Measurements from ENCODE around the gene GFPT2. TPM values are rescaled to one million over a fixed set of nuclear protein-coding genes. Genes with fewer than 3 reads are reported as not detected.

The GFPT2 gene
- total RNA-seq, 1 experiment from 2014 or later = 0.82 TPM

DNA sequence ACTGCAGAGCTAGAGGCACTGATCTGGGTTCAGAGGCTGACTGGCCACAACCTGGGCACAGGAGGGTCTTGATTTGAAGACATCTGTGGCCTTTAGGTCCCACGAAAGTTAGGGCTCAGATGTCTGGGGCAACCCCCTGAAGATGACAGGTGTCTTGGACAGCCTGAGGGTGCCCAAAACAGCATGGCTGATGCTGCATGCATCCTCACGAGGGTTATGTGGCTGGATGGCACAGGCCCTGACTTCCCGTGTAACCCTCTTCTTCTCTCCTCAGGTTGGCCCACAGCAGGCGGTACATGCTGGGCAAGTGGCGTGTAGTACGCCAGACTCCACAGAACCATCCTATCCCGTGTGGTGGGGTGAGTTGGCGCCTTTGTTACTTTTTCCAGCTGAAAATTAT lies 29.8 kb upstream of the GFPT2 start:
- no peaks in the 10 kb centered on the region for H3K9me3 ChIP-seq (ENCODE audit: low read depth, low read length, poor library complexity, severe bottlenecking)
- DNase-seq (ENCODE audit: low spot score) = no peak
- BruUV-seq (replicated peaks) = no TSS peak
- ChIA-PET POLR2A (ENCODE audit: low non-redundant PET) (no interaction called here), CTCF (no interaction called here)
- H3K36me3 ChIP-seq (ENCODE audit: insufficient read depth, low read length, poor library complexity, severe bottlenecking) = no peaks in the 10 kb centered on the region
- intact Hi-C loops (cut with micrococcal nuclease; ENCODE audit: unreplicated experiment) = no loop called here
- no peak overlapping the region for H3K4me3 ChIP-seq (ENCODE audit: low read depth, low read length, poor library complexity, severe bottlenecking)
- no peaks in the 10 kb centered on the region for H3K4me1 ChIP-seq (ENCODE audit: insufficient read depth, low read length, poor library complexity, severe bottlenecking)
- H3K27me3 ChIP-seq (replicated peaks; ENCODE audit: insufficient read depth, low read depth, low read length, poor library complexity) = no peaks in the 10 kb centered on the region
- H3K27ac ChIP-seq (ENCODE audit: low read depth, low read length, poor library complexity, severe bottlenecking) = no peak overlapping the region
- TF ChIP-seq, protein P1, sequence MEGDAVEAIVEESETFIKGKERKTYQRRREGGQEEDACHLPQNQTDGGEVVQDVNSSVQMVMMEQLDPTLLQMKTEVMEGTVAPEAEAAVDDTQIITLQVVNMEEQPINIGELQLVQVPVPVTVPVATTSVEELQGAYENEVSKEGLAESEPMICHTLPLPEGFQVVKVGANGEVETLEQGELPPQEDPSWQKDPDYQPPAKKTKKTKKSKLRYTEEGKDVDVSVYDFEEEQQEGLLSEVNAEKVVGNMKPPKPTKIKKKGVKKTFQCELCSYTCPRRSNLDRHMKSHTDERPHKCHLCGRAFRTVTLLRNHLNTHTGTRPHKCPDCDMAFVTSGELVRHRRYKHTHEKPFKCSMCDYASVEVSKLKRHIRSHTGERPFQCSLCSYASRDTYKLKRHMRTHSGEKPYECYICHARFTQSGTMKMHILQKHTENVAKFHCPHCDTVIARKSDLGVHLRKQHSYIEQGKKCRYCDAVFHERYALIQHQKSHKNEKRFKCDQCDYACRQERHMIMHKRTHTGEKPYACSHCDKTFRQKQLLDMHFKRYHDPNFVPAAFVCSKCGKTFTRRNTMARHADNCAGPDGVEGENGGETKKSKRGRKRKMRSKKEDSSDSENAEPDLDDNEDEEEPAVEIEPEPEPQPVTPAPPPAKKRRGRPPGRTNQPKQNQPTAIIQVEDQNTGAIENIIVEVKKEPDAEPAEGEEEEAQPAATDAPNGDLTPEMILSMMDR (conservative IDR thresholded peaks at IDR 0.05; ENCODE audit: low read depth, low read length) = no peak
- no peak for TF ChIP-seq EZH2 (IDR thresholded peaks at IDR 0.05; ENCODE audit: borderline replicate concordance, low read depth, low read length, poor library complexity, severe bottlenecking)

DNA sequence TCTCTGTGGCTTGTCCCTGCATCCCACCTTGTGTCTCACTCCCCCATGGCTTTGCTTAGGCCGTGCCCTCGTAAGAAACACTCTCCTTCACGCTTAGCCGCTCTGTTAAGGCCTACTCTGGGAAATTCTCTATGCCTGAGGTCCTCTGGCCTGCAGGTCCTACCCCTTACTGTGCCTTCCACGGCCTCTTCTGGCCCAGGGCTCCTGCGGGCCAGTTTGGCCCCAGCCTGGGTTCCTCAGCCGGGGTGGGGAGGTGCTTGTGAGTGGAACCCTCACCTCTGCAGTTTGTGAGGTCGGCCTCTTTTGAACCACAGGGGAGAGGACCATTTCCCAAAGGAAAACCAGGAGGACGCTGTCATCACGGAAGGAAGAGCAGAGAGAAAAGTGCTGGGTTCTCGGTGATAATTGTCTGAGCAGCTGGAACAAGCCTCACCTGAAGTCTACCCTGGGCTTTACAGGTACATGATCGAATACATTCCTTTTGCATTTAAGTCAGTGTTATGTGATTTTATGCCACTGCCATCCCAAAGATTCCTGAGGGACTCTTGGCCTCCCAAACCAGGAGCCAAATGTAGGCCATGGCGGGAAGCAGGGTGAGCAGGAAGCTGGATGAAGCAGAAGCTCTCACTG lies 28.8 kb upstream of the GFPT2 start:
- BruUV-seq (replicated peaks) = no TSS peak
- CTCF ChIA-PET = no interaction called here
- DNase-seq (ENCODE audit: low spot score) = no peak
- no peak overlapping the region for H3K27ac ChIP-seq (ENCODE audit: low read depth, low read length, poor library complexity, severe bottlenecking)
- TF ChIP-seq, protein P1 (conservative IDR thresholded peaks at IDR 0.05; ENCODE audit: low read depth, low read length) = no peak
- no peak for TF ChIP-seq EZH2 (IDR thresholded peaks at IDR 0.05; ENCODE audit: borderline replicate concordance, low read depth, low read length, poor library complexity, severe bottlenecking)
- no peaks in the 10 kb centered on the region for H3K27me3 ChIP-seq (replicated peaks; ENCODE audit: insufficient read depth, low read depth, low read length, poor library complexity)
- no peaks in the 10 kb centered on the region for H3K4me1 ChIP-seq (ENCODE audit: insufficient read depth, low read length, poor library complexity, severe bottlenecking)
- intact Hi-C loops (cut with micrococcal nuclease; ENCODE audit: unreplicated experiment) = no loop called here
- no peaks in the 10 kb centered on the region for H3K9me3 ChIP-seq (ENCODE audit: low read depth, low read length, poor library complexity, severe bottlenecking)
- H3K4me3 ChIP-seq (ENCODE audit: low read depth, low read length, poor library complexity, severe bottlenecking) = no peak overlapping the region
- POLR2A ChIA-PET (ENCODE audit: low non-redundant PET) = no interaction called here
- no peaks in the 10 kb centered on the region for H3K36me3 ChIP-seq (ENCODE audit: insufficient read depth, low read length, poor library complexity, severe bottlenecking)

DNA sequence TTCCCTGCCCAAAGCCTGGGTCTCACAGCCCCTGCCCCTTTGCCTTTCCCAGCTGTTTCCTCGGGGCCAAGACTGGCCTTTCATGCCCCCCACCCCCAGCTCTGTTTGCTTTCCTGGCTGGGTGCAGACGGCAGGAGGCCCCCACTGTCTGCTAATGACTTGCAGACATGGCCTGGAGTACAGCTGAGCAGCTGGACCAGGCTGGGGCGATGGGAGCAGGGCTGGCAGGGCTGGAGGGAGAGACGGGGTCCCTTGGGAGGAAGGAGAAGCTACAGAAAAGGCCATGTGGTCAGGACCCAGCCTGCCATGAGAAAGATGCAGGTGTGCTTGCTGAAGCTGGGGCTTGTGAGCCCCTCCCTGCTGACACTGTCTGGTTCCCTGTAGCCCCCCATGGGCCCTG lies 28.3 kb upstream of the GFPT2 start:
- no peaks in the 10 kb centered on the region for H3K9me3 ChIP-seq (ENCODE audit: low read depth, low read length, poor library complexity, severe bottlenecking)
- H3K27me3 ChIP-seq (replicated peaks; ENCODE audit: insufficient read depth, low read depth, low read length, poor library complexity) = no peaks in the 10 kb centered on the region
- no TSS peak for BruUV-seq (replicated peaks)
- ChIA-PET POLR2A (ENCODE audit: low non-redundant PET) (no interaction called here), CTCF (no interaction called here)
- no peak overlapping the region for H3K27ac ChIP-seq (ENCODE audit: low read depth, low read length, poor library complexity, severe bottlenecking)
- no peak for TF ChIP-seq EZH2 (IDR thresholded peaks at IDR 0.05; ENCODE audit: borderline replicate concordance, low read depth, low read length, poor library complexity, severe bottlenecking)
- TF ChIP-seq, protein P1 (conservative IDR thresholded peaks at IDR 0.05; ENCODE audit: low read depth, low read length) = no peak
- DNase-seq (ENCODE audit: low spot score) = no peak
- intact Hi-C loops (cut with micrococcal nuclease; ENCODE audit: unreplicated experiment) = no loop called here
- no peaks in the 10 kb centered on the region for H3K4me1 ChIP-seq (ENCODE audit: insufficient read depth, low read length, poor library complexity, severe bottlenecking)
- no peaks in the 10 kb centered on the region for H3K36me3 ChIP-seq (ENCODE audit: insufficient read depth, low read length, poor library complexity, severe bottlenecking)
- H3K4me3 ChIP-seq (ENCODE audit: low read depth, low read length, poor library complexity, severe bottlenecking) = no peak overlapping the region

Data from A673 (cell line).